ENCODE data around the gene U2AF2.

DNA sequence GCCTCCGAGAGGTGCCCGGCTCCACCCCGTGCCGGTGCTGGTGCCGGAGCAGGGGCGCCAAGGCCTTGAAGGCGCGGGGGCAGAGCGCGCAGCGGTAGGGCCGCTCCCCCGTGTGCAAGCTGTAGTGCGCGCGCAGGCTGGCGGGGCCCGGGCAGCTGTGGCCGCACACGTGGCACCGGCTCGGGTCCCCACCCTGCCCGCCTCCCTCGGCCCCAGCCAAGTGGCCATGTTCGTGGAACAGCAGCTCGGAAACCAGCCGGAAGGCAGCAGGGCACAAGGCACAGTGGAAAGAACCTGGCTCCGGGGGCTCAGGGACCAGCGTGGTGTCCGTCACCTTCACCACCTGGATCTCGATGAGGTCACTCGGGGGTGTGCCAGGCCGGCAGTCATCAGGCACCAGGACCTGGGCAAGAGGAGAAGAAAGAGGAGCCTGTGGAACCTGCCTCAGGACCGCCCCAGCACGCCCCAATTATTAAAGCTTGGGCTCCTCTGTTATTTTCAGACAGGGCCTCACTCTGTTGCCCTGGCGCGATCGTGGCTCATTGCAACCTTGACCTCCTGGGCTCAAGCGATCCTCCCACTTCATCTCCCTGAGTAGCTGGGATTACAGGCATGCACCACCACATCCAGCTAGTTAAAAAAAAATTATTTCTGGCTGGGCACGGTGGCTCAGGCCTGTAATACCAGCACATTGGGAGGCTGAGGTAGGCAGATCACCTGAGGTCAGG, 32.4 kb upstream of the U2AF2 start:
- no peak for TF ChIP-seq CTCF (IDR thresholded peaks at IDR 0.05; ENCODE audit: low read depth, low read length)
- no peak for TF ChIP-seq EZH2phosphoT487 (IDR thresholded peaks at IDR 0.05; ENCODE audit: low read depth)

All from OCI-LY3 (cell line).